ENCODE measurements around the gene HFM1.

HFM1 gene

DNA sequence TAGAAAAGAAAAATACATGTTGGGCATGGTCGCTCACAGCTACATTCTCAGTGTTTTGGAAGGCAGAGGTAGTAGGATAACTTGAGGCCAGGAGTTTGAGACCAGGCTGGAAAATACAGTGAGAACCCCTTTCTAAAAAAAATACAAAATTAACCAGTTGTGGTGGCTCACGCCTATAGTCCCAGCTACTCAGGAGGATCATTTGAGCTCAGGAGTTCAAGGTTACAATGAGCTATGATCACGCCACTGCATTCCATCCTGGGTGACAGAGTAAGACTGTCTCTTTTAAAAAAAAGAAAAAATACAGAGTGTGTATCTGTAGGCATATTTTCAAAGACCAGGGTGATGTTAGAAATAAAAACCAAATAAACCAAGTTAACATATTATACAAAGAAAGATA, 57.8 kb downstream of the HFM1 start:
- H3K4me3 ChIP-seq (ENCODE audit: low read length): no peak overlapping the region
- TF ChIP-seq CTCF (conservative IDR thresholded peaks at IDR 0.05; ENCODE audit: low read length): no peak
- no peak for DNase-seq (ENCODE audit: low read depth)

GRCh38 chr1:91345395-91346005, 59.1 kb downstream of the HFM1 start:
- no peak overlapping the region for H3K4me3 ChIP-seq (ENCODE audit: low read length)
- no peak for TF ChIP-seq CTCF (conservative IDR thresholded peaks at IDR 0.05; ENCODE audit: low read length)
- no peak for DNase-seq (ENCODE audit: low read depth)

DNA sequence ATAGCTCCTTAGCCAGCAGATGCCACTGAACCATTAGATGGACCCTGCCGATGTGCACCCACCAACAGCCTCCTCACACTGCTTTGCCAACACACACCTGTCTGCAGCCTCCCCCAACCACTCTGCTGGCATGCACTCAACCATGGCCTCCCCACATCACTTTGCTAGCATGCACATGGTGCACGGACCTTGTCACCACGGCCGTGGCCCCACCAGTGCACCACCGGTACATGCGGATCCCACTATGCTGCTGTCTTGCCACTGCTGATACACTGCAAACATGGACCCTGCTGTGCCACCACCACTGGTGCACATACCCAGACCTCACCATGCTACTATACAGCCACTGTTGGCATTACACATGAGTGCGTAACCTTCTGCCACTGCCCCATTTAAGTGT, 66.1 kb downstream of the HFM1 start:
- no peak for TF ChIP-seq CTCF (conservative IDR thresholded peaks at IDR 0.05; ENCODE audit: low read length)
- no peak overlapping the region for H3K4me3 ChIP-seq (ENCODE audit: low read length)
- no peak for DNase-seq (ENCODE audit: low read depth)

DNA sequence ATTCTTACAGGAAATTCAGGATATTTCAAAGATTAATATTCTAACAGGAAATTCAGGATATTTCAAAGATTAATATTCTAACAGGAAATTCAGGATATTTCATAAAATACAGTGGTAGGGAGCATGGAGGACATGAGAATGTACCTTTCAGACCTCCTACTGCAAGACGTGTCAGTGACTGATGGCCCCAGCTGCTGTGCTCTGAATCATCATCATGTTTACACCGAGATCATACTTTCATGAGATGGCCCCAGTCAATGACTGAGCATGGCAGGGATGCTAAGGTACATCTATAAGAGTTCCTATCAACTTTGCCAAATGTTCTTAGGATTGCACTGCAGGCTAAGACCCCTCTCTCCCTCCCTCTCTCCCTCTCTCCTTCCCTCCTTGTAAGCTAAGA, 69.0 kb downstream of the HFM1 start:
- no peak for TF ChIP-seq CTCF (conservative IDR thresholded peaks at IDR 0.05; ENCODE audit: low read length)
- H3K4me3 ChIP-seq (ENCODE audit: low read length): no peak overlapping the region
- DNase-seq (ENCODE audit: low read depth): no peak

GRCh38 chr1:91334856-91335255, 69.8 kb downstream of the HFM1 start:
- no peak for DNase-seq (ENCODE audit: low read depth)
- TF ChIP-seq CTCF (conservative IDR thresholded peaks at IDR 0.05; ENCODE audit: low read length): no peak
- H3K4me3 ChIP-seq (ENCODE audit: low read length): no peak overlapping the region

GRCh38 chr1:91325456-91325855, 79.2 kb downstream of the HFM1 start:
- no peak for TF ChIP-seq CTCF (conservative IDR thresholded peaks at IDR 0.05; ENCODE audit: low read length)
- no peak overlapping the region for H3K4me3 ChIP-seq (ENCODE audit: low read length)
- no peak for DNase-seq (ENCODE audit: low read depth)

GRCh38 chr1:91314643-91315042, 90.0 kb downstream of the HFM1 start:
- DNase-seq (ENCODE audit: low read depth): no peak
- H3K4me3 ChIP-seq (ENCODE audit: low read length): no peak overlapping the region
- TF ChIP-seq CTCF (conservative IDR thresholded peaks at IDR 0.05; ENCODE audit: low read length): no peak

Measured in AG10803 (cell line).